ENCODE measurements around the gene CCN5. TPM values are rescaled to one million over a fixed set of nuclear protein-coding genes. Genes with fewer than 3 reads are reported as not detected.
A peak's percentile ranks its signal among the peaks of the same experiment; 100 is the strongest.

Gene CCN5
- total and polyA plus RNA-seq, 2 of the 13 experiments (the other 11 are each of a cell fraction or from before 2014, with no cell fraction given), result 0.12 TPM; not detected in 1

DNA sequence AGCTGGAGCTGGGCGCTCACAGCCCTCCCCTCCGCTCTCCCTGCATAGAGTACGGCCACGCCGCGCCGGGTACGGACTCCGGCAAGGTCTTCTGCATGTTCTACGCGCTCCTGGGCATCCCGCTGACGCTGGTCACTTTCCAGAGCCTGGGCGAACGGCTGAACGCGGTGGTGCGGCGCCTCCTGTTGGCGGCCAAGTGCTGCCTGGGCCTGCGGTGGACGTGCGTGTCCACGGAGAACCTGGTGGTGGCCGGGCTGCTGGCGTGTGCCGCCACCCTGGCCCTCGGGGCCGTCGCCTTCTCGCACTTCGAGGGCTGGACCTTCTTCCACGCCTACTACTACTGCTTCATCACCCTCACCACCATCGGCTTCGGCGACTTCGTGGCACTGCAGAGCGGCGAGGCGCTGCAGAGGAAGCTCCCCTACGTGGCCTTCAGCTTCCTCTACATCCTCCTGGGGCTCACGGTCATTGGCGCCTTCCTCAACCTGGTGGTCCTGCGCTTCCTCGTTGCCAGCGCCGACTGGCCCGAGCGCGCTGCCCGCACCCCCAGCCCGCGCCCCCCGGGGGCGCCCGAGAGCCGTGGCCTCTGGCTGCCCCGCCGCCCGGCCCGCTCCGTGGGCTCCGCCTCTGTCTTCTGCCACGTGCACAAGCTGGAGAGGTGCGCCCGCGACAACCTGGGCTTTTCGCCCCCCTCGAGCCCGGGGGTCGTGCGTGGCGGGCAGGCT, 35.1 kb downstream of the CCN5 start (continued):
- TF ChIP-seq RARG (CRISPR knock-in tag; IDR thresholded peaks at IDR 0.05; ENCODE audit: low read depth) (no peak), ZNF577 (CRISPR knock-in tag; IDR thresholded peaks at IDR 0.05; ENCODE audit: borderline replicate concordance, low read depth) (no peak), EED (CRISPR knock-in tag; IDR thresholded peaks at IDR 0.05) (0 out of 2 replicates have a peak, but pooled peaks have one; percentile 14), CAMTA2 (CRISPR knock-in tag; IDR thresholded peaks at IDR 0.05; ENCODE audit: borderline replicate concordance) (no peak), ZNF607 (CRISPR knock-in tag; IDR thresholded peaks at IDR 0.05; ENCODE audit: borderline replicate concordance) (no peak), ISL2 (CRISPR knock-in tag; IDR thresholded peaks at IDR 0.05) (no peak), KLF15 (CRISPR knock-in tag; IDR thresholded peaks at IDR 0.05; ENCODE audit: borderline replicate concordance) (no peak), KDM5B (CRISPR knock-in tag; IDR thresholded peaks at IDR 0.05; ENCODE audit: borderline replicate concordance) (peak; percentile 75), ZNF777 (CRISPR knock-in tag; IDR thresholded peaks at IDR 0.05) (peak; percentile 68), RBFOX2 (IDR thresholded peaks at IDR 0.05; ENCODE audit: low read depth, low read length) (no peak), HOXA3 (CRISPR knock-in tag; IDR thresholded peaks at IDR 0.05) (peak; percentile 30; the same call in 1 of the 2 replicates)
- TF ChIP-seq, protein P1, sequence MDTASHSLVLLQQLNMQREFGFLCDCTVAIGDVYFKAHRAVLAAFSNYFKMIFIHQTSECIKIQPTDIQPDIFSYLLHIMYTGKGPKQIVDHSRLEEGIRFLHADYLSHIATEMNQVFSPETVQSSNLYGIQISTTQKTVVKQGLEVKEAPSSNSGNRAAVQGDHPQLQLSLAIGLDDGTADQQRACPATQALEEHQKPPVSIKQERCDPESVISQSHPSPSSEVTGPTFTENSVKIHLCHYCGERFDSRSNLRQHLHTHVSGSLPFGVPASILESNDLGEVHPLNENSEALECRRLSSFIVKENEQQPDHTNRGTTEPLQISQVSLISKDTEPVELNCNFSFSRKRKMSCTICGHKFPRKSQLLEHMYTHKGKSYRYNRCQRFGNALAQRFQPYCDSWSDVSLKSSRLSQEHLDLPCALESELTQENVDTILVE (CRISPR knock-in tag; IDR thresholded peaks at IDR 0.05), result no peak
- TF ChIP-seq, protein P2, sequence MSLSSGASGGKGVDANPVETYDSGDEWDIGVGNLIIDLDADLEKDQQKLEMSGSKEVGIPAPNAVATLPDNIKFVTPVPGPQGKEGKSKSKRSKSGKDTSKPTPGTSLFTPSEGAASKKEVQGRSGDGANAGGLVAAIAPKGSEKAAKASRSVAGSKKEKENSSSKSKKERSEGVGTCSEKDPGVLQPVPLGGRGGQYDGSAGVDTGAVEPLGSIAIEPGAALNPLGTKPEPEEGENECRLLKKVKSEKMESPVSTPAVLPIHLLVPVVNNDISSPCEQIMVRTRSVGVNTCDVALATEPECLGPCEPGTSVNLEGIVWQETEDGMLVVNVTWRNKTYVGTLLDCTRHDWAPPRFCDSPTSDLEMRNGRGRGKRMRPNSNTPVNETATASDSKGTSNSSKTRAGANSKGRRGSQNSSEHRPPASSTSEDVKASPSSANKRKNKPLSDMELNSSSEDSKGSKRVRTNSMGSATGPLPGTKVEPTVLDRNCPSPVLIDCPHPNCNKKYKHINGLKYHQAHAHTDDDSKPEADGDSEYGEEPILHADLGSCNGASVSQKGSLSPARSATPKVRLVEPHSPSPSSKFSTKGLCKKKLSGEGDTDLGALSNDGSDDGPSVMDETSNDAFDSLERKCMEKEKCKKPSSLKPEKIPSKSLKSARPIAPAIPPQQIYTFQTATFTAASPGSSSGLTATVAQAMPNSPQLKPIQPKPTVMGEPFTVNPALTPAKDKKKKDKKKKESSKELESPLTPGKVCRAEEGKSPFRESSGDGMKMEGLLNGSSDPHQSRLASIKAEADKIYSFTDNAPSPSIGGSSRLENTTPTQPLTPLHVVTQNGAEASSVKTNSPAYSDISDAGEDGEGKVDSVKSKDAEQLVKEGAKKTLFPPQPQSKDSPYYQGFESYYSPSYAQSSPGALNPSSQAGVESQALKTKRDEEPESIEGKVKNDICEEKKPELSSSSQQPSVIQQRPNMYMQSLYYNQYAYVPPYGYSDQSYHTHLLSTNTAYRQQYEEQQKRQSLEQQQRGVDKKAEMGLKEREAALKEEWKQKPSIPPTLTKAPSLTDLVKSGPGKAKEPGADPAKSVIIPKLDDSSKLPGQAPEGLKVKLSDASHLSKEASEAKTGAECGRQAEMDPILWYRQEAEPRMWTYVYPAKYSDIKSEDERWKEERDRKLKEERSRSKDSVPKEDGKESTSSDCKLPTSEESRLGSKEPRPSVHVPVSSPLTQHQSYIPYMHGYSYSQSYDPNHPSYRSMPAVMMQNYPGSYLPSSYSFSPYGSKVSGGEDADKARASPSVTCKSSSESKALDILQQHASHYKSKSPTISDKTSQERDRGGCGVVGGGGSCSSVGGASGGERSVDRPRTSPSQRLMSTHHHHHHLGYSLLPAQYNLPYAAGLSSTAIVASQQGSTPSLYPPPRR (CRISPR knock-in tag; IDR thresholded peaks at IDR 0.05; ENCODE audit: borderline replicate concordance), result 0 out of 2 replicates have a peak, but pooled peaks have one; percentile 21
- TF ChIP-seq, protein P3, sequence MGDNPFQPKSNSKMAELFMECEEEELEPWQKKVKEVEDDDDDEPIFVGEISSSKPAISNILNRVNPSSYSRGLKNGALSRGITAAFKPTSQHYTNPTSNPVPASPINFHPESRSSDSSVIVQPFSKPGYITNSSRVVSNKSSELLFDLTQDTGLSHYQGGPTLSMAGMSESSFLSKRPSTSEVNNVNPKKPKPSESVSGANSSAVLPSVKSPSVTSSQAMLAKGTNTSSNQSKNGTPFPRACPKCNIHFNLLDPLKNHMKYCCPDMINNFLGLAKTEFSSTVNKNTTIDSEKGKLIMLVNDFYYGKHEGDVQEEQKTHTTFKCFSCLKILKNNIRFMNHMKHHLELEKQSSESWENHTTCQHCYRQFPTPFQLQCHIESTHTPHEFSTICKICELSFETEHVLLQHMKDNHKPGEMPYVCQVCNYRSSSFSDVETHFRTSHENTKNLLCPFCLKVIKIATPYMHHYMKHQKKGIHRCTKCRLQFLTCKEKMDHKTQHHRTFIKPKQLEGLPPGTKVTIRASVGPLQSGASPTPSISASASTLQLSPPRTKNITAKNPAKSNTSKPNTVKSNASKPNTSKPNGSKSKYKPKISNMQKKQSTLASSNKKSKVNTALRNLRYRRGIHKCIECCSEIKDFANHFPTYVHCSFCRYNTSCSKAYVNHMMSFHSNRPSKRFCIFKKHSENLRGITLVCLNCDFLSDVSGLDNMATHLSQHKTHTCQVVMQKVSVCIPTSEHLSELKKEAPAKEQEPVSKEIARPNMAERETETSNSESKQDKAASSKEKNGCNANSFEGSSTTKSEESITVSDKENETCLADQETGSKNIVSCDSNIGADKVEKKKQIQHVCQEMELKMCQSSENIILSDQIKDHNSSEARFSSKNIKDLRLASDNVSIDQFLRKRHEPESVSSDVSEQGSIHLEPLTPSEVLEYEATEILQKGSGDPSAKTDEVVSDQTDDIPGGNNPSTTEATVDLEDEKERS (CRISPR knock-in tag; IDR thresholded peaks at IDR 0.05), result no peak
- TF ChIP-seq, protein P4, sequence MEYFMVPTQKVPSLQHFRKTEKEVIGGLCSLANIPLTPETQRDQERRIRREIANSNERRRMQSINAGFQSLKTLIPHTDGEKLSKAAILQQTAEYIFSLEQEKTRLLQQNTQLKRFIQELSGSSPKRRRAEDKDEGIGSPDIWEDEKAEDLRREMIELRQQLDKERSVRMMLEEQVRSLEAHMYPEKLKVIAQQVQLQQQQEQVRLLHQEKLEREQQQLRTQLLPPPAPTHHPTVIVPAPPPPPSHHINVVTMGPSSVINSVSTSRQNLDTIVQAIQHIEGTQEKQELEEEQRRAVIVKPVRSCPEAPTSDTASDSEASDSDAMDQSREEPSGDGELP (IDR thresholded peaks at IDR 0.05; ENCODE audit: borderline replicate concordance, low read depth), result no peak
